CD4-positive, alpha-beta memory T cell (primary cell): Measurements from ENCODE around the gene TFE3. TPM values are rescaled to one million over a fixed set of nuclear protein-coding genes. Genes with fewer than 3 reads are reported as not detected.

Experiments
- CTCF ChIA-PET: fragments of 350-600 bp; sonication (Branson Sonifier 250); formaldehyde crosslinking; loops from one replicate; lab custom pipeline; 2021; ENCODE audit warnings: inconsistent platforms; ENCODE audit not compliant: partially characterized antibody; lab: Charles Lee
- POLR2A ChIA-PET: fragments of 350-600 bp; sonication (Branson Sonifier 250); formaldehyde crosslinking; loops from one replicate; lab custom pipeline; 2021; ENCODE audit not compliant: partially characterized antibody; lab: Charles Lee
- DNase-seq, 5 donors: peaks; one replicate each; pipeline versions ENCODE4 v3.0.0 to v3.0.0-alpha.2; 2020 to 2022; ENCODE audit warnings: mixed read lengths in 1 of 5
- H3K27ac ChIP-seq: one replicate; pipeline ENCODE4 v1.7.0; 2013; ENCODE audit warnings: low read depth, low read length
- H3K27me3 ChIP-seq: 2 replicates; pipeline ENCODE4 v1.7.0; 2013; ENCODE audit warnings: mild to moderate bottlenecking, low read length, moderate library complexity; ENCODE audit not compliant: insufficient read depth
- H3K36me3 ChIP-seq: 2 replicates; pipeline ENCODE4 v1.7.0; 2013; ENCODE audit warnings: mild to moderate bottlenecking, low read length, moderate library complexity; ENCODE audit not compliant: insufficient read depth
- H3K4me1 ChIP-seq: 2 replicates; pipeline ENCODE4 v1.7.0; 2013; ENCODE audit warnings: mild to moderate bottlenecking, low read length, moderate library complexity; ENCODE audit not compliant: insufficient read depth
- H3K4me3 ChIP-seq, 2 donors: one replicate each; pipeline ENCODE4 v1.7.0; 2013; ENCODE audit warnings: low read length in 2 of 2, mild to moderate bottlenecking in 1 of 2
- H3K9me3 ChIP-seq, 2 donors: one replicate each; pipeline ENCODE4 v1.7.0; 2013; ENCODE audit warnings: low read length in 2 of 2, control low read depth in 1 of 2; ENCODE audit not compliant: control insufficient read depth in 1 of 2
- H3K27ac Mint-ChIP-seq, 7 donors: one replicate each; pipeline ENCODE4 v1.8.0; 2020 to 2021; ENCODE audit warnings: mixed read lengths in 7 of 7, mild to moderate bottlenecking in 6 of 7, inconsistent platforms in 3 of 7, moderate library complexity in 3 of 7
- H3K27me3 Mint-ChIP-seq, 2 donors: one replicate each; pipeline ENCODE4 v1.8.0; 2020 to 2021; ENCODE audit warnings: mixed read lengths in 2 of 2
- H3K36me3 Mint-ChIP-seq, 2 donors: one replicate each; pipeline ENCODE4 v1.8.0; 2020 to 2021; ENCODE audit warnings: mixed read lengths in 2 of 2, inconsistent platforms in 1 of 2, mild to moderate bottlenecking in 1 of 2
- H3K4me1 Mint-ChIP-seq, 4 donors: one replicate each; pipeline ENCODE4 v1.8.0; 2020 to 2021; ENCODE audit warnings: mixed read lengths in 4 of 4, mild to moderate bottlenecking in 1 of 4
- H3K4me3 Mint-ChIP-seq, 8 donors: one replicate each; pipeline ENCODE4 v1.8.0; 2020 to 2021; ENCODE audit warnings: mixed read lengths in 8 of 8, mild to moderate bottlenecking in 7 of 8, moderate library complexity in 6 of 8, inconsistent platforms in 3 of 8
- H3K9me3 Mint-ChIP-seq, 8 donors: one replicate each; pipeline ENCODE4 v1.8.0; 2020 to 2021; ENCODE audit warnings: mixed read lengths in 8 of 8, mild to moderate bottlenecking in 5 of 8, inconsistent platforms in 3 of 8, moderate library complexity in 1 of 8
- intact Hi-C: fragments of 100-400 bp; cut with micrococcal nuclease; formaldehyde crosslinking; loops from one replicate; pipeline ENCODE4 v1.15.1; 2023
- polyA plus RNA-seq, 2 donors: library from polyadenylated mRNA; unstranded; fragments of 300-500 nt; fragmentation: Illumina TruSeq; gene quantifications; one replicate each; pipeline ENCODE4 v1.2.3, GENCODE V29; 2021
- total RNA-seq, 2 experiments: library from RNA; stranded (reverse); gene quantifications; one replicate each; pipeline ENCODE4 v1.2.3, GENCODE V29; 2021

TFE3 gene
- total RNA-seq (10 to 100 TPM; 35.5 to 37.6 TPM), polyA plus RNA-seq (1 to 10 TPM; 3.0 to 8.0 TPM)

- peak within 1 kb of the TSS in 1 of 2 donors; percentile 63 for H3K4me3 ChIP-seq
- H3K4me1 Mint-ChIP-seq, result peaks cover 18 to 47% (median 30%) of the 10 kb centered on the region in 4 donors
- H3K27me3 Mint-ChIP-seq, result no peaks in the 10 kb centered on the region
- H3K4me1 ChIP-seq, result peaks cover 39% of the 10 kb centered on the region
- peak; percentile 91 to 99 (median 96) for DNase-seq
- POLR2A ChIA-PET, result interaction anchor here (0.6 to 3.1 kb wide), 21 partner anchors 10 to 469 kb away, joined by 3 to 20 read pairs (median 5); partner anchors contain the start of genes GRIPAP1, KCND1, OTUD5 and PQBP1
- peaks cover 3% of the 10 kb centered on the region for H3K36me3 ChIP-seq
- H3K9me3 Mint-ChIP-seq, result peaks cover 0 to 1% (median 0%) of the 10 kb centered on the region in 8 donors
- H3K27ac ChIP-seq, result peak within 1 kb of the TSS; percentile 93
- peaks cover 0 to 17% of the 10 kb centered on the region in 2 donors for H3K36me3 Mint-ChIP-seq
- intact Hi-C loops, result loop anchor here (1.0 to 10.0 kb wide), 9 partner anchors 31 to 399 kb away; partner anchors contain the start of genes GPKOW, GRIPAP1, PIM2 and PQBP1
- CTCF ChIA-PET, result interaction anchor here (0.8 to 4.8 kb wide), 11 partner anchors 8 to 395 kb away, joined by 3 to 23 read pairs (median 4); partner anchors contain the start of genes GRIPAP1 and KCND1
- peak within 1 kb of the TSS; percentile 93 to 97 (median 96) for H3K27ac Mint-ChIP-seq
- H3K9me3 ChIP-seq, result no peaks in the 10 kb centered on the region
- peak within 1 kb of the TSS; percentile 84 to 94 (median 89) for H3K4me3 Mint-ChIP-seq
- no peaks in the 10 kb centered on the region for H3K27me3 ChIP-seq
Observed at GRCh38 chrX:49043220-49043986, at the start of gene TFE3. TSS of gene TFE3 (minus strand) at chrX:49043357. CDS start at chrX:49043226, 131 bp downstream.

GRCh38 chrX:49089553-49089952, 46.4 kb upstream of the TFE3 start:
- Histone ChIP-seq H3K27ac (no peak overlapping the region), H3K4me1 (no peaks in the 10 kb centered on the region), H3K9me3 (no peaks in the 10 kb centered on the region), H3K4me3 (no peak overlapping the region), H3K36me3 (no peaks in the 10 kb centered on the region), H3K27me3 (no peaks in the 10 kb centered on the region)
- no peaks in the 10 kb centered on the region for H3K4me1 Mint-ChIP-seq
- intact Hi-C loops, result no loop called here
- ChIA-PET POLR2A (no interaction called here), CTCF (no interaction called here)
- no peak overlapping the region for H3K4me3 Mint-ChIP-seq
- no peaks in the 10 kb centered on the region for H3K36me3 Mint-ChIP-seq
- no peak for DNase-seq
- H3K27me3 Mint-ChIP-seq, result no peaks in the 10 kb centered on the region
- no peak overlapping the region for H3K27ac Mint-ChIP-seq
- no peaks in the 10 kb centered on the region for H3K9me3 Mint-ChIP-seq

GRCh38 chrX:49082271-49082871, 39.2 kb upstream of the TFE3 start:
- Mint-ChIP-seq H3K4me3 (peak overlapping the region in 3 of 8 donors; percentile 0 to 58 (median 2)), H3K27me3 (no peaks in the 10 kb centered on the region), H3K4me1 (peaks cover 4 to 15% (median 10%) of the 10 kb centered on the region in 4 donors), H3K36me3 (peaks cover 0 to 13% of the 10 kb centered on the region in 2 donors), H3K9me3 (peaks cover 0 to 4% (median 0%) of the 10 kb centered on the region in 8 donors), H3K27ac (peak overlapping the region in 2 of 7 donors; percentile 2 to 26)
- intact Hi-C loops, result no loop called here
- Histone ChIP-seq H3K27ac (no peak overlapping the region), H3K4me3 (no peak overlapping the region), H3K9me3 (no peaks in the 10 kb centered on the region), H3K27me3 (no peaks in the 10 kb centered on the region), H3K36me3 (no peaks in the 10 kb centered on the region), H3K4me1 (peaks cover 8% of the 10 kb centered on the region)
- DNase-seq, result no peak
- ChIA-PET CTCF (no interaction called here), POLR2A (interaction anchor here (0.6 kb wide), 1 partner anchor 124 kb away, joined by 3 read pairs; no protein-coding TSS in a partner anchor)

GRCh38 chrX:49079489-49080428, 36.6 kb upstream of the TFE3 start, which contains the start of gene WDR45:
TSS of gene WDR45 (minus strand) at chrX:49079887. CDS start at chrX:49078095, 1,792 bp downstream.
- Mint-ChIP-seq H3K4me1 (peaks cover 4 to 15% (median 10%) of the 10 kb centered on the region in 4 donors), H3K4me3 (peak within 1 kb of the TSS; percentile 89 to 97 (median 96)), H3K27ac (peak within 1 kb of the TSS; percentile 97 to 99 (median 99)), H3K36me3 (peaks cover 0 to 20% of the 10 kb centered on the region in 2 donors), H3K9me3 (peaks cover 0 to 4% (median 0%) of the 10 kb centered on the region in 8 donors), H3K27me3 (no peaks in the 10 kb centered on the region)
- no peaks in the 10 kb centered on the region for H3K27me3 ChIP-seq
- ChIA-PET POLR2A (interaction anchor here (0.5 to 2.4 kb wide), 23 partner anchors 9 to 506 kb away, joined by 3 to 16 read pairs (median 4); partner anchors contain the start of genes CCDC120, CCDC22, GPKOW and GRIPAP1), CTCF (interaction anchor here (0.8 to 1.1 kb wide), 3 partner anchors 12 to 100 kb away, joined by 3 read pairs; no protein-coding TSS in a partner anchor)
- H3K36me3 ChIP-seq, result no peaks in the 10 kb centered on the region
- peaks cover 8% of the 10 kb centered on the region for H3K4me1 ChIP-seq
- H3K27ac ChIP-seq, result peak within 1 kb of the TSS; percentile 96
- H3K9me3 ChIP-seq, result no peaks in the 10 kb centered on the region
- intact Hi-C loops, result loop anchor here (10.0 kb wide), 2 partner anchors 85 to 185 kb away; partner anchors contain the start of genes FOXP3, MAGIX and PPP1R3F
- DNase-seq, result peak; percentile 64 to 85 (median 71)
- H3K4me3 ChIP-seq, result peak within 1 kb of the TSS; percentile 47 to 80

GRCh38 chrX:49077941-49078340, 34.8 kb upstream of the TFE3 start:
- H3K27ac ChIP-seq, result no peak overlapping the region
- Mint-ChIP-seq H3K4me3 (no peak overlapping the region), H3K36me3 (peaks cover 0 to 26% of the 10 kb centered on the region in 2 donors), H3K9me3 (peaks cover 0 to 4% (median 0%) of the 10 kb centered on the region in 8 donors), H3K27ac (peak overlapping the region in 2 of 7 donors; percentile 83 to 97), H3K4me1 (peaks cover 9 to 28% (median 18%) of the 10 kb centered on the region in 4 donors), H3K27me3 (no peaks in the 10 kb centered on the region)
- no peaks in the 10 kb centered on the region for H3K27me3 ChIP-seq
- H3K9me3 ChIP-seq, result no peaks in the 10 kb centered on the region
- ChIA-PET POLR2A (no interaction called here), CTCF (no interaction called here)
- DNase-seq, result no peak
- no peak overlapping the region for H3K4me3 ChIP-seq
- no peaks in the 10 kb centered on the region for H3K36me3 ChIP-seq
- intact Hi-C loops, result loop anchor here (10.0 kb wide), 2 partner anchors 87 to 187 kb away; partner anchors contain the start of genes FOXP3, MAGIX and PPP1R3F
- H3K4me1 ChIP-seq, result peaks cover 19% of the 10 kb centered on the region

- no peak overlapping the region for H3K27ac ChIP-seq
- H3K27ac Mint-ChIP-seq, result peak overlapping the region in 4 of 7 donors; percentile 9 to 85 (median 62)
- H3K4me3 ChIP-seq, result no peak overlapping the region
- no peak overlapping the region for H3K4me3 Mint-ChIP-seq
- peaks cover 12 to 35% (median 22%) of the 10 kb centered on the region in 4 donors for H3K4me1 Mint-ChIP-seq
- H3K9me3 ChIP-seq, result no peaks in the 10 kb centered on the region
- intact Hi-C loops, result loop anchor here (2.0 to 10.0 kb wide), 3 partner anchors 25 to 189 kb away; partner anchors contain the start of genes FOXP3, MAGIX and PPP1R3F
- no peaks in the 10 kb centered on the region for H3K27me3 ChIP-seq
- CTCF ChIA-PET, result no interaction called here
- no peaks in the 10 kb centered on the region for H3K36me3 ChIP-seq
- no peaks in the 10 kb centered on the region for H3K27me3 Mint-ChIP-seq
- DNase-seq, result no peak
- peaks cover 26% of the 10 kb centered on the region for H3K4me1 ChIP-seq
- H3K9me3 Mint-ChIP-seq, result peaks cover 0 to 4% (median 0%) of the 10 kb centered on the region in 8 donors
- peaks cover 5 to 26% of the 10 kb centered on the region in 2 donors for H3K36me3 Mint-ChIP-seq
- POLR2A ChIA-PET, result no interaction called here
Observed at GRCh38 chrX:49075347-49075746, 32.2 kb upstream of the TFE3 start.
